Measurements from ENCODE around the gene CEL. TPM values are rescaled to one million over a fixed set of nuclear protein-coding genes. Genes with fewer than 3 reads are reported as not detected.

Gene CEL
- total RNA-seq, 1 experiment from 2014 or later, result 6.9 TPM

DNA sequence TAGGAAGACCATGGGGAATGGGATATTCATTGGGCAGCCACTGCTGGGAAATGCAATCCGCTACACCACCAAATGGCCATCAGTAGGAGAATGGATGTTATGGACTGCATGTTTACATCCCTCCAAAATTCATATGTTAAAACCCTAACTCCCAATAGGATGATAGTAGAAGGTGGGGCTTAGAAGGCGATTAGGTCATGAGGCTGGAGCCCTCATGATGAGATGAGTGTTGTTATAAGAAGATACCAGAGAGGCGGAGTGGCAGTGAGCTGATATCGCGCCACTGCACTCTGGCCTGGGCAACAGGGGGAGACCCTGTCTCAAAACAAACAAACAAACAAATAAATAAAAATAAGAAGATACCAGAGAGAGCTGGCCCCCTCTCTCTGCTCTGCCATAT, 47.1 kb upstream of the CEL start (continued):
- TF ChIP-seq, protein P1, sequence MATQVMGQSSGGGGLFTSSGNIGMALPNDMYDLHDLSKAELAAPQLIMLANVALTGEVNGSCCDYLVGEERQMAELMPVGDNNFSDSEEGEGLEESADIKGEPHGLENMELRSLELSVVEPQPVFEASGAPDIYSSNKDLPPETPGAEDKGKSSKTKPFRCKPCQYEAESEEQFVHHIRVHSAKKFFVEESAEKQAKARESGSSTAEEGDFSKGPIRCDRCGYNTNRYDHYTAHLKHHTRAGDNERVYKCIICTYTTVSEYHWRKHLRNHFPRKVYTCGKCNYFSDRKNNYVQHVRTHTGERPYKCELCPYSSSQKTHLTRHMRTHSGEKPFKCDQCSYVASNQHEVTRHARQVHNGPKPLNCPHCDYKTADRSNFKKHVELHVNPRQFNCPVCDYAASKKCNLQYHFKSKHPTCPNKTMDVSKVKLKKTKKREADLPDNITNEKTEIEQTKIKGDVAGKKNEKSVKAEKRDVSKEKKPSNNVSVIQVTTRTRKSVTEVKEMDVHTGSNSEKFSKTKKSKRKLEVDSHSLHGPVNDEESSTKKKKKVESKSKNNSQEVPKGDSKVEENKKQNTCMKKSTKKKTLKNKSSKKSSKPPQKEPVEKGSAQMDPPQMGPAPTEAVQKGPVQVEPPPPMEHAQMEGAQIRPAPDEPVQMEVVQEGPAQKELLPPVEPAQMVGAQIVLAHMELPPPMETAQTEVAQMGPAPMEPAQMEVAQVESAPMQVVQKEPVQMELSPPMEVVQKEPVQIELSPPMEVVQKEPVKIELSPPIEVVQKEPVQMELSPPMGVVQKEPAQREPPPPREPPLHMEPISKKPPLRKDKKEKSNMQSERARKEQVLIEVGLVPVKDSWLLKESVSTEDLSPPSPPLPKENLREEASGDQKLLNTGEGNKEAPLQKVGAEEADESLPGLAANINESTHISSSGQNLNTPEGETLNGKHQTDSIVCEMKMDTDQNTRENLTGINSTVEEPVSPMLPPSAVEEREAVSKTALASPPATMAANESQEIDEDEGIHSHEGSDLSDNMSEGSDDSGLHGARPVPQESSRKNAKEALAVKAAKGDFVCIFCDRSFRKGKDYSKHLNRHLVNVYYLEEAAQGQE (IDR thresholded peaks at IDR 0.05; ENCODE audit: low read depth), result no peak
- TF ChIP-seq POLR2AphosphoS5 (IDR thresholded peaks at IDR 0.05; ENCODE audit: low read depth, low read length) (no peak), ELF1 (IDR thresholded peaks at IDR 0.05; ENCODE audit: borderline replicate concordance, low read depth) (no peak), CBX3 (IDR thresholded peaks at IDR 0.05; ENCODE audit: low read depth) (no peak), EGR1 (IDR thresholded peaks at IDR 0.05; ENCODE audit: low read depth) (no peak), JUND (IDR thresholded peaks at IDR 0.05) (no peak)
- TF ChIP-seq, protein P2, sequence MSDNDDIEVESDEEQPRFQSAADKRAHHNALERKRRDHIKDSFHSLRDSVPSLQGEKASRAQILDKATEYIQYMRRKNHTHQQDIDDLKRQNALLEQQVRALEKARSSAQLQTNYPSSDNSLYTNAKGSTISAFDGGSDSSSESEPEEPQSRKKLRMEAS (IDR thresholded peaks at IDR 0.05), result no peak

DNA sequence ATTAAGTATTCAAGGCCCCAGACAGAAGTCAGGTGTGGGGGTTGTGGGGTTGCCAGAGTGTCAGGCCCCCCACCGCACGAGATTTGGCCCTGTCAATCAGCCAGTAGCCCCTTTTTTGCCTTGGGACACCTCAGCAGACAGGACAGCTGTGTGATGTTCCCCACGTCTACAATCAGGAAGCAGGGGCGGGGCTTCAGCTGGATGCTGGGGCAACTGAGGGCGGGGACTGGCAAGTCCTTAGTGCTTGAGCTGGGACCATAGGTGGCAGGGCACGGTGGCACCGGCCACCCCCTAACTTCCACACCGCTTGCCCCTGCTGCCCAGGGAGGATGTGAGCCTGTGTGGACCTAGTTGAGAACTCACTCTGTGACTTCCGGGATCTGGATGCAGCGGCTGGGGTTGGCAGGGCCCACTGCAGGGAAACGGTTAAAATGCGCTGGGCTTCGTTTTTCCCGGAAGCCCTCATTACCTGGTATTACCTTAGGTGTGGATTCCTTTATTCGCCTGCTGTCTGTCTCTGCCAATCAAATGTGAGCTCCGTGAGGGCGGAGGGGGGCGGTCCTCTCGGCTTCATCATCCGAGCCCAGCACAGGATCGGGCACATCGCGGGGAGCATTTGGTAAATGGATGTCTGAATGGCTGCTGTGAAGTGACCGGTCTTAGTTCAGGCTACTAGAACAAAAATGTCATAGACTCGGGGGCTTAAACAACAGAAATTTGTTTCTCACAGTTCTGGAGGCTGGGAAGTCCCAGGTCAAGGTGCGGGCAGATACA, 38.5 kb upstream of the CEL start:
- no TSS peak for BruUV-seq (replicated peaks)
- ChIA-PET RAD21 (ENCODE audit: low non-redundant PET in 1 of 2, low total read pairs in 2 of 2, uncharacterized antibody in 2 of 2, unreplicated experiment in 2 of 2) (no interaction called here), CTCF (interaction anchor here (2.5 kb wide), 1 partner anchor 7 kb away, joined by 47 read pairs; the partner anchor contains the start of gene GTF3C5), POLR2A (no interaction called here)
- Histone ChIP-seq H3K9me2 (ENCODE audit: insufficient read depth) (no peaks in the 10 kb centered on the region), H3K79me2 (ENCODE audit: insufficient read depth, low read length) (no peaks in the 10 kb centered on the region), H4K20me1 (ENCODE audit: insufficient read depth) (no peaks in the 10 kb centered on the region), H3K9me3 (ENCODE audit: control insufficient read depth in 1 of 2, insufficient read depth in 1 of 2, low read depth in 1 of 2, low read length in 2 of 2) (no peaks in the 10 kb centered on the region), H3K36me3 (ENCODE audit: control insufficient read depth in 1 of 2, insufficient read depth in 2 of 2, low read length in 2 of 2) (no peaks in the 10 kb centered on the region), H3K4me3 (replicated peaks in 1 of 2; ENCODE audit: low read depth in 1 of 2, low read length in 2 of 2) (no peak overlapping the region), H3K4me1 (ENCODE audit: control insufficient read depth in 1 of 2, insufficient read depth in 2 of 2, low read length in 2 of 2) (peaks cover 0 to 3% of the 10 kb centered on the region in 2 experiments; a peak in 2 of 4 replicates), H3K27ac (ENCODE audit: low read depth, low read length) (no peak overlapping the region), H3K4me2 (ENCODE audit: low read length) (no peak overlapping the region), H3K27me3 (ENCODE audit: insufficient read depth, low read length) (no peaks in the 10 kb centered on the region), H3K9ac (ENCODE audit: low read length) (no peak overlapping the region), H2AFZ (ENCODE audit: low read depth, low read length, poor library complexity, severe bottlenecking) (no peak overlapping the region)
- ATAC-seq (no peak), DNase-seq (ENCODE audit: low read depth, low spot score) (no peak)
- intact Hi-C loops (cut with micrococcal nuclease), result no loop called here
- TF ChIP-seq, protein P1 (IDR thresholded peaks at IDR 0.05; ENCODE audit: low read depth), result no peak
- TF ChIP-seq, protein P3, sequence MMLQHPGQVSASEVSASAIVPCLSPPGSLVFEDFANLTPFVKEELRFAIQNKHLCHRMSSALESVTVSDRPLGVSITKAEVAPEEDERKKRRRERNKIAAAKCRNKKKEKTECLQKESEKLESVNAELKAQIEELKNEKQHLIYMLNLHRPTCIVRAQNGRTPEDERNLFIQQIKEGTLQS (IDR thresholded peaks at IDR 0.05), result no peak
- TF ChIP-seq EGR1 (IDR thresholded peaks at IDR 0.05; ENCODE audit: low read depth) (no peak), YY1 (IDR thresholded peaks at IDR 0.05; ENCODE audit: extremely low read depth, insufficient replicate concordance, low read depth, low read length) (no peak), ZNF274 (IDR thresholded peaks at IDR 0.05; ENCODE audit: low read depth, low read length) (no peak), CEBPB (IDR thresholded peaks at IDR 0.05; ENCODE audit: low read depth) (no peak), ZFX (IDR thresholded peaks at IDR 0.05) (no peak), POLR2A (IDR thresholded peaks at IDR 0.05; ENCODE audit: borderline replicate concordance, extremely low read depth, insufficient read depth, insufficient read length) (no peak), RAD21 (IDR thresholded peaks at IDR 0.05; ENCODE audit: low read depth) (no peak)
- TF ChIP-seq, protein P4, sequence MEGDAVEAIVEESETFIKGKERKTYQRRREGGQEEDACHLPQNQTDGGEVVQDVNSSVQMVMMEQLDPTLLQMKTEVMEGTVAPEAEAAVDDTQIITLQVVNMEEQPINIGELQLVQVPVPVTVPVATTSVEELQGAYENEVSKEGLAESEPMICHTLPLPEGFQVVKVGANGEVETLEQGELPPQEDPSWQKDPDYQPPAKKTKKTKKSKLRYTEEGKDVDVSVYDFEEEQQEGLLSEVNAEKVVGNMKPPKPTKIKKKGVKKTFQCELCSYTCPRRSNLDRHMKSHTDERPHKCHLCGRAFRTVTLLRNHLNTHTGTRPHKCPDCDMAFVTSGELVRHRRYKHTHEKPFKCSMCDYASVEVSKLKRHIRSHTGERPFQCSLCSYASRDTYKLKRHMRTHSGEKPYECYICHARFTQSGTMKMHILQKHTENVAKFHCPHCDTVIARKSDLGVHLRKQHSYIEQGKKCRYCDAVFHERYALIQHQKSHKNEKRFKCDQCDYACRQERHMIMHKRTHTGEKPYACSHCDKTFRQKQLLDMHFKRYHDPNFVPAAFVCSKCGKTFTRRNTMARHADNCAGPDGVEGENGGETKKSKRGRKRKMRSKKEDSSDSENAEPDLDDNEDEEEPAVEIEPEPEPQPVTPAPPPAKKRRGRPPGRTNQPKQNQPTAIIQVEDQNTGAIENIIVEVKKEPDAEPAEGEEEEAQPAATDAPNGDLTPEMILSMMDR (IDR thresholded peaks at IDR 0.05 in 2 of 3, conservative IDR thresholded peaks at IDR 0.05 in 1 of 3; ENCODE audit: borderline replicate concordance in 1 of 3, insufficient read depth in 1 of 3, low read depth in 2 of 3, low read length in 2 of 3), result no peak
